ENCODE results near the gene SREK1IP1. TPM values are rescaled to one million over a fixed set of nuclear protein-coding genes. Genes with fewer than 3 reads are reported as not detected.
A peak's percentile ranks its signal among the peaks of the same experiment; 100 is the strongest.

The SREK1IP1 gene
- total RNA-seq, 1 experiment from 2014 or later, result 16.4 TPM

DNA sequence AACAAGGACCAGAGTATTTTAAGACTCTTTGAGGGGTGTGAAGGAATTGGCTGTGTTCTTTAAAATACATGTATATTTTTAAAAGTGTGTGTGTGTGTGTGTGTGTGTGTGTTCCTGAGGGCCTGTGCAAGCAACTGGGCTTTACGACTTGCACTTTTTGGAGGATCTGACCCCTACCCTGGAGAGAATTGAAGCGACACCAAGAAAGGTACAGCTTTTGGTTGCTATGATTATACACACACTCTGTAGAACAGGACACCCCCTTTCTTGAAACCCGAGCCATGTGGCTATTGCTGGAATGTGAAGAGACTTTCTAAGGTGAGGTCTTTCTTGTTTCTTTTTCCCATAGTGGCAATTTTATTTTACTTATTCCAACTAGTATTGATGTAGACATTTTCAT lies 77.2 kb downstream of the SREK1IP1 start:
- intact Hi-C loops (cut with micrococcal nuclease; ENCODE audit: unreplicated experiment), result no loop called here
- Mint-ChIP-seq H3K27ac (ENCODE audit: unreplicated experiment) (no peak overlapping the region), H3K9me3 (ENCODE audit: low read depth, unreplicated experiment) (no peaks in the 10 kb centered on the region), H3K4me3 (ENCODE audit: low read depth, unreplicated experiment) (peak overlapping the region; percentile 66), H3K4me1 (ENCODE audit: low read depth, unreplicated experiment) (peaks cover 18% of the 10 kb centered on the region), H3K36me3 (ENCODE audit: insufficient read depth, unreplicated experiment) (no peaks in the 10 kb centered on the region), H3K27me3 (ENCODE audit: unreplicated experiment) (peaks cover 37% of the 10 kb centered on the region)
- no peak for DNase-seq
- no TSS peak for BruUV-seq (replicated peaks)
- CTCF ChIA-PET, result no interaction called here
- TF ChIP-seq, protein P1, sequence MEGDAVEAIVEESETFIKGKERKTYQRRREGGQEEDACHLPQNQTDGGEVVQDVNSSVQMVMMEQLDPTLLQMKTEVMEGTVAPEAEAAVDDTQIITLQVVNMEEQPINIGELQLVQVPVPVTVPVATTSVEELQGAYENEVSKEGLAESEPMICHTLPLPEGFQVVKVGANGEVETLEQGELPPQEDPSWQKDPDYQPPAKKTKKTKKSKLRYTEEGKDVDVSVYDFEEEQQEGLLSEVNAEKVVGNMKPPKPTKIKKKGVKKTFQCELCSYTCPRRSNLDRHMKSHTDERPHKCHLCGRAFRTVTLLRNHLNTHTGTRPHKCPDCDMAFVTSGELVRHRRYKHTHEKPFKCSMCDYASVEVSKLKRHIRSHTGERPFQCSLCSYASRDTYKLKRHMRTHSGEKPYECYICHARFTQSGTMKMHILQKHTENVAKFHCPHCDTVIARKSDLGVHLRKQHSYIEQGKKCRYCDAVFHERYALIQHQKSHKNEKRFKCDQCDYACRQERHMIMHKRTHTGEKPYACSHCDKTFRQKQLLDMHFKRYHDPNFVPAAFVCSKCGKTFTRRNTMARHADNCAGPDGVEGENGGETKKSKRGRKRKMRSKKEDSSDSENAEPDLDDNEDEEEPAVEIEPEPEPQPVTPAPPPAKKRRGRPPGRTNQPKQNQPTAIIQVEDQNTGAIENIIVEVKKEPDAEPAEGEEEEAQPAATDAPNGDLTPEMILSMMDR (IDR thresholded peaks at IDR 0.05; ENCODE audit: unreplicated experiment), result no peak

DNA sequence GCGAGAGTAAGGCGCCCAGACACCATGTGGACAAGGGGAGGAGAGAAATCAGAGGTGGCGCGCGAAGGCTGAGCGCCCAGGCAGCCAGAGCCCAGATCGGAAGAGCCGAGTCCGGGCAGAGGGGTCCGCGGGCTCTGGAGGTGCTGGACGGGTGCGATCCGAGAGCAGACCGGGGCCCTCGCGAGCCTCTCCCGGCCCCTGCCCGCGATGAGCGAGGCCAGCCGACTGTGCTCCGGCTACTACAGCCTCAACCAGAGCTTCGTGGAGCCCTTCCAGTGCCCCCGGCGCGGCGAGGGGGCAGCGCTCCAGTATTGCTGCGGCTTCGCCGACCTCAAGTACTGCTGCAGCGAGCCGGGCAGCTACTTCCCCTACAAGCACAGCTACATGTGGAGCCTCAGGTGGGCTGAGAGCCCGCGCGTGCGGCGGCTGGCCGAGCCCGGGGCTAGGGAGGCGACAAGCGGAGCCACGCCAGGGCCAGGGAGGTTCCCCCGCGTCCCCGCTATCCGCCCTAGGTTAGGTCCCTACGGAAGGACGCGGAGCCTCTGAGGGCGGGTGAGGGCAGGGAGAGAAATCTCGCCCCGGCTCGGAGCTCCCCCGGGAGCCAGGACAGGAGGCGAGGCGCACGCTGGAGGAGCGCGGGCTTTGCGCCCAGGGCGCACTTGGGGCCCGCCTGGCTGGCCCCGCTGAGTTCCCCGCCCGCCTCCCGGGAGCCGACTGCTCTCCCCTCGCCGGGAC lies 77.9 kb downstream of the SREK1IP1 start, which contains the start of gene SHISAL2B:
Gene SHISAL2B, plus strand, starts transcription at position 87 of the 735 bp plus-strand sequence. Its CDS starts 121 bp downstream, at position 208.
- peak; percentile 26 for DNase-seq
- Mint-ChIP-seq H3K4me1 (ENCODE audit: low read depth, unreplicated experiment) (peaks cover 18% of the 10 kb centered on the region), H3K27me3 (ENCODE audit: unreplicated experiment) (peaks cover 37% of the 10 kb centered on the region), H3K27ac (ENCODE audit: unreplicated experiment) (no peak within 1 kb of the TSS), H3K9me3 (ENCODE audit: low read depth, unreplicated experiment) (no peaks in the 10 kb centered on the region), H3K36me3 (ENCODE audit: insufficient read depth, unreplicated experiment) (no peaks in the 10 kb centered on the region), H3K4me3 (ENCODE audit: low read depth, unreplicated experiment) (peak within 1 kb of the TSS; percentile 66)
- BruUV-seq (replicated peaks), result no TSS peak
- intact Hi-C loops (cut with micrococcal nuclease; ENCODE audit: unreplicated experiment), result no loop called here
- TF ChIP-seq, protein P1 (IDR thresholded peaks at IDR 0.05; ENCODE audit: unreplicated experiment), result no peak
- CTCF ChIA-PET, result interaction anchor here (0.6 kb wide), 1 partner anchor 102 kb away, joined by 3 read pairs; no protein-coding TSS in a partner anchor

GRCh38 chr5:64690104-64690416 lies 78.4 kb downstream of the SREK1IP1 start:
- intact Hi-C loops (cut with micrococcal nuclease; ENCODE audit: unreplicated experiment), result no loop called here
- no TSS peak for BruUV-seq (replicated peaks)
- peak overlapping the region; percentile 66 for H3K4me3 Mint-ChIP-seq (ENCODE audit: low read depth, unreplicated experiment)
- H3K36me3 Mint-ChIP-seq (ENCODE audit: insufficient read depth, unreplicated experiment), result no peaks in the 10 kb centered on the region
- CTCF ChIA-PET, result interaction anchor here (0.6 kb wide), 1 partner anchor 102 kb away, joined by 3 read pairs; no protein-coding TSS in a partner anchor
- no peak overlapping the region for H3K27ac Mint-ChIP-seq (ENCODE audit: unreplicated experiment)
- no peak for DNase-seq
- H3K27me3 Mint-ChIP-seq (ENCODE audit: unreplicated experiment), result peaks cover 37% of the 10 kb centered on the region
- H3K4me1 Mint-ChIP-seq (ENCODE audit: low read depth, unreplicated experiment), result peaks cover 18% of the 10 kb centered on the region
- H3K9me3 Mint-ChIP-seq (ENCODE audit: low read depth, unreplicated experiment), result no peaks in the 10 kb centered on the region
- TF ChIP-seq, protein P1 (IDR thresholded peaks at IDR 0.05; ENCODE audit: unreplicated experiment), result no peak

DNA sequence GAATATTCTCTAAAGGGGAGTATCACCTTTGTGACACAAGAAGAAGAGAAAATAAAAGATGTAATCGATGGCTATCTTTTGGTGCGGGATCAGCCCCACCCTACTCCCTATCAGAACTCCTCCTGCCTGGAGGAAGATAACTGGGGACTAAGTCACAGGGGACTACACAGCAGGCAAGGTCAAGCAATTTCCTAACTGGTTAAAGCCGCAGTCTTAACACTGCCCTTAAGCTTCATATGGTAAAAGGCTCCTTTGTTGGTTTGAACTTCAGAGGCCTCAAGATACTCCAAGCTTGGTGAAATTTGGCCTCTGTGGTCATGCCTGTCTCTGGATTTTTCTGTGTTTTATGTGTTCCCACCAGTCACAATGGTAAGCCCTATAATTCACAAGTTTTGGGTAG lies 79.5 kb downstream of the SREK1IP1 start:
- CTCF ChIA-PET, result no interaction called here
- DNase-seq, result no peak
- BruUV-seq (replicated peaks), result no TSS peak
- H3K36me3 Mint-ChIP-seq (ENCODE audit: insufficient read depth, unreplicated experiment), result no peaks in the 10 kb centered on the region
- H3K27ac Mint-ChIP-seq (ENCODE audit: unreplicated experiment), result no peak overlapping the region
- no peaks in the 10 kb centered on the region for H3K9me3 Mint-ChIP-seq (ENCODE audit: low read depth, unreplicated experiment)
- H3K4me1 Mint-ChIP-seq (ENCODE audit: low read depth, unreplicated experiment), result peaks cover 16% of the 10 kb centered on the region
- H3K27me3 Mint-ChIP-seq (ENCODE audit: unreplicated experiment), result peaks cover 45% of the 10 kb centered on the region
- no peak overlapping the region for H3K4me3 Mint-ChIP-seq (ENCODE audit: low read depth, unreplicated experiment)
- TF ChIP-seq, protein P1 (IDR thresholded peaks at IDR 0.05; ENCODE audit: unreplicated experiment), result no peak
- intact Hi-C loops (cut with micrococcal nuclease; ENCODE audit: unreplicated experiment), result no loop called here
